Activated T-cell treated with anti-CD3 and anti-CD28 coated beads, Interleukin-2, amount 50 U/mL, for 72 hours (primary cell): Measurements from ENCODE around the gene SYCP3. TPM values are rescaled to one million over a fixed set of nuclear protein-coding genes. Genes with fewer than 3 reads are reported as not detected.

Experiments used
- ATAC-seq, 2 donors: fragments of 150-1000 bp; cut with Tn5 transposase; replicated peaks in 1 of 2; 2 replicates each; pipeline ENCODE4 v1.10.0; 2021; ENCODE audit warnings: moderate library complexity in 2 of 2, mild to moderate bottlenecking in 1 of 2
- DNase-seq, 2 donors: peaks; one replicate each; pipeline ENCODE4 v3.0.0; 2021 to 2022; ENCODE audit warnings: mixed read lengths in 1 of 2
- H3K27ac Mint-ChIP-seq: one replicate; pipeline ENCODE4 v1.8.0; 2022; ENCODE audit warnings: mild to moderate bottlenecking, moderate library complexity, mixed read lengths
- H3K27me3 Mint-ChIP-seq: one replicate; pipeline ENCODE4 v1.8.0; 2022; ENCODE audit warnings: low read depth, mixed read lengths
- H3K36me3 Mint-ChIP-seq, 2 donors: one replicate each; pipeline ENCODE4 v1.8.0; 2022; ENCODE audit warnings: mixed read lengths in 2 of 2, mild to moderate bottlenecking in 1 of 2; ENCODE audit not compliant: insufficient read depth in 2 of 2
- H3K4me1 Mint-ChIP-seq: one replicate; pipeline ENCODE4 v1.8.0; 2022; ENCODE audit warnings: low read depth, mixed read lengths
- H3K4me3 Mint-ChIP-seq, 2 donors: one replicate each; pipeline ENCODE4 v1.8.0; 2022; ENCODE audit warnings: mild to moderate bottlenecking in 2 of 2, mixed read lengths in 2 of 2, moderate library complexity in 2 of 2
- H3K9me3 Mint-ChIP-seq, 2 donors: one replicate each; pipeline ENCODE4 v1.8.0; 2022; ENCODE audit warnings: mixed read lengths in 2 of 2
- total RNA-seq, 2 donors: library from RNA; stranded (reverse); gene quantifications; one replicate each; pipeline ENCODE4 v1.2.3, GENCODE V29; 2022

SYCP3 gene
- total RNA-seq, 2 donors from 2014 or later: 0.30 to 0.91 TPM

DNA sequence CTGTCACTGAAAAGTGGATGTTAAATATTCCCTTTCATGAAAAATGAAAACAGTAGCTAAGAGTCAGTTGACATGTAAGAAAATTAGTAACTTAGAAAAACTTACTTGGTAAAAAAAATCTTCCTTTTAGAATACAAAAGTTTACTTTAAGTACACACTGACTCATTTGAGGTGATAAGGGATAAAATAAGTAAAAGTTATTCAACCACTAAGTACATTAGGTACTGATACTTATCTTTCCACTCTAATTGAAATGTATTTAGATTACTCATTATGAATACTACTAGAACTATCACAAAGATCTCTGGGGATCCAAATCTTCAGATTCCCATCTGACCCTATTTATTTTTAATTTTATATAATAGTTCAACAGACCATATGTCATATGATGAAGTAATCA, 12.2 kb downstream of the SYCP3 start:
- no peak for ATAC-seq
- Mint-ChIP-seq H3K4me3 (no peak overlapping the region), H3K36me3 (peaks cover 0 to 1% of the 10 kb centered on the region in 2 donors), H3K27me3 (no peaks in the 10 kb centered on the region), H3K9me3 (no peaks in the 10 kb centered on the region), H3K4me1 (peaks cover 5% of the 10 kb centered on the region), H3K27ac (no peak overlapping the region)
- no peak for DNase-seq

DNA sequence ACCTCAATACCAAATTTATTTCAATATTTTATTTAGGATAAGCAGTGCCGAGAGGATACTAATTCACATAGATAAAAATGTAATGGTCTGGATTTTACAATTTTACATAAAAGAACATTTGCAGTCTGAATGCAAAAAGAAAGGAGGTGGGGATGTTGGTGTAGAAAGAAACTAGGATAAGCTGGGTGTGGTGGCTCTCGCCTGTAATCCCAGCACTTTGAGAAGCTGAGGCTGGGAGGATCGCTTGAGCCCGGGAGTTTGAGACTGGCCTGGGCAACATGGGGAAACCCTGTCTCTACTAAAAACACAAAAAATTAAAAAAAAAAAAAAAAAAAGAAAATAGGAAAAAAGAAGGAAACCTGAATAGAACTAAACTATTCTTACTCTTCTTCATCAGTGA, 16.9 kb downstream of the SYCP3 start:
- Mint-ChIP-seq H3K4me3 (no peak overlapping the region), H3K27me3 (no peaks in the 10 kb centered on the region), H3K27ac (no peak overlapping the region), H3K36me3 (peaks cover 0 to 2% of the 10 kb centered on the region in 2 donors), H3K9me3 (no peaks in the 10 kb centered on the region), H3K4me1 (peaks cover 5% of the 10 kb centered on the region)
- DNase-seq (no peak), ATAC-seq (no peak)

DNA sequence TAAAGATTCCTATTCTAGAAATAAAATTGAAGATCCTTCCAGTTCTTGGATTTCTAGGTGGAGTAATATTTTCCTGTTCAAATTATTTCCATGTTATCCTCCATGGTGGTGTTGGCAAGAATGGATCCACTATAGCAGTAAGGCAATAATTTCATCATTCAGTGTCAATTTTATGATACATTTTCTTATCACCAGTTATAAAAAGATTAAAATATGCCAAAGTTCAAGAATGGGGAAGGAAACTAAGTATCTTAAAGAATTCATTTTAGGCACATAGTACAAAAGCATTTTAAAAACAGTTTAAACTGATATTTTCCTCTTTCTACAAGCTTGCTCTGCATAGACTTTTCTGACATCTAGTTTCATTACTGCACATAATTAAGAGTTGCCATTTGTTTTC, 19.1 kb downstream of the SYCP3 start:
- no peak for DNase-seq
- H3K4me1 Mint-ChIP-seq: no peaks in the 10 kb centered on the region
- H3K4me3 Mint-ChIP-seq: no peak overlapping the region
- H3K9me3 Mint-ChIP-seq: no peaks in the 10 kb centered on the region
- no peak for ATAC-seq
- peaks cover 0 to 2% of the 10 kb centered on the region in 2 donors for H3K36me3 Mint-ChIP-seq
- H3K27me3 Mint-ChIP-seq: no peaks in the 10 kb centered on the region
- no peak overlapping the region for H3K27ac Mint-ChIP-seq

DNA sequence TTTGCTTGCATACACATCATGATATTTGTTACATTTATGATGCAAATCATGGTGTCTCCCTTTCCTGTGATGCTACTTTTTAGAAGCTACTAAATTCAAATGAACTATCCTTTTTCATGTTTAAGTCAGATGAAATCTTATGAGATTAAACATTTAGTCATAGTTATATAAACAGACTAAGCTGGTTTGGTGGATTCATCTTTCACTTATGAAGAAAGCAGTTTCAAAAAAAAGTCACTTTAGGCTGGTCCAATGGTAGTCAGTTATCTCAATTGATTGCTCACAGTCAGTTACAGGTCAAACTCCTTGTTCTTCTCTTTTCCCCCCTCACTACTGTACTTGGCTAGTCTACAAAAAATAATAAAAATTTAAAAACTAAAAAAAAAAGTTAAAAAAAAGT, 19.7 kb downstream of the SYCP3 start:
- Mint-ChIP-seq H3K9me3 (no peaks in the 10 kb centered on the region), H3K27me3 (no peaks in the 10 kb centered on the region), H3K4me1 (no peaks in the 10 kb centered on the region), H3K27ac (no peak overlapping the region), H3K4me3 (no peak overlapping the region), H3K36me3 (peaks cover 0 to 2% of the 10 kb centered on the region in 2 donors)
- DNase-seq (no peak), ATAC-seq (no peak)

DNA sequence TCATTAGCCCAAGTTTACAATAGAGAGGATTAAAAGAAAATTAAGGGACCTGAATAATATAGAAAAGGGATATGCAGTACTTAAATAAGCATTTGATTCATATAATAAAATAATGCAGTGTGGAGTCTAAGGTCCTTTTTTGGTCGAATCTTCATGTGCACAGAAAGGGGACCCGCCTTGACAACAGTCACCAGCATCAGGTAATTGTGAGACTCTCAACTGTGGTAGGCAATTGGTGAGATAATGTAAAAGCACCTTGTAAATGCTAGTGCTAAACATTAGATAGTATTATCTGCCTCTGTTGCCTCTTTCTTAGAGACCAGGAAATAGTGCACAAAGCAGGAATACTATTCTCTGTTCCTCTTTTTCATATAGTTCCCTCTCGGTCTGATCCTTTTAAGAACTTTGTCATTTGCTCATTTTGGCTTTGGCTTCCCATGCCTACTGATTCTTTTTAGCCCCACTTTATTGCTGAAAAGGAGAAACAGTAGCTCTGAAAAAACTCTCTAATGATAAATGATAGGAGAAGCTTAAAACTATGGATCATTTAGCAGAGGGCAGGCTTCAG, 24.3 kb downstream of the SYCP3 start:
- Mint-ChIP-seq H3K4me3 (no peak overlapping the region), H3K9me3 (no peaks in the 10 kb centered on the region), H3K4me1 (peaks cover 5% of the 10 kb centered on the region), H3K27ac (no peak overlapping the region), H3K27me3 (no peaks in the 10 kb centered on the region), H3K36me3 (peaks cover 0 to 2% of the 10 kb centered on the region in 2 donors)
- DNase-seq: no peak
- ATAC-seq: no peak

DNA sequence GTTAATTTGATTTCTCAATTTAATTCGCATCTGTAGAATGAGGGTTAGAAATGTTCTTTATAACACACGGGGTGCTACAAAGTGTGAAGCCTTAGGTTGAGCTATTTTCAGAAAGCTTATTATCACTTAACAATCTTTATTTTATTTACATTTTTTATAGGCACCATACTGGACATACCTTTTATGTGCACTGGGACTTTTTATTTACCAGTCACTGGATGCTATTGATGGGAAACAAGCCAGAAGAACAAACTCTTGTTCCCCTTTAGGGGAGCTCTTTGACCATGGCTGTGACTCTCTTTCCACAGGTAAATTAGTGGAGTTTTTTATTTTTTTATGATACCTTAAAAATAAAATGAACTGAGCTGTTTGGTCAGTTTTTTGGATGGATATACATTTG, 25.3 kb downstream of the SYCP3 start:
- DNase-seq (no peak), ATAC-seq (no peak)
- no peak overlapping the region for H3K4me3 Mint-ChIP-seq
- no peak overlapping the region for H3K27ac Mint-ChIP-seq
- peaks cover 14% of the 10 kb centered on the region for H3K4me1 Mint-ChIP-seq
- no peaks in the 10 kb centered on the region for H3K27me3 Mint-ChIP-seq
- peaks cover 0 to 2% of the 10 kb centered on the region in 2 donors for H3K36me3 Mint-ChIP-seq
- no peaks in the 10 kb centered on the region for H3K9me3 Mint-ChIP-seq

DNA sequence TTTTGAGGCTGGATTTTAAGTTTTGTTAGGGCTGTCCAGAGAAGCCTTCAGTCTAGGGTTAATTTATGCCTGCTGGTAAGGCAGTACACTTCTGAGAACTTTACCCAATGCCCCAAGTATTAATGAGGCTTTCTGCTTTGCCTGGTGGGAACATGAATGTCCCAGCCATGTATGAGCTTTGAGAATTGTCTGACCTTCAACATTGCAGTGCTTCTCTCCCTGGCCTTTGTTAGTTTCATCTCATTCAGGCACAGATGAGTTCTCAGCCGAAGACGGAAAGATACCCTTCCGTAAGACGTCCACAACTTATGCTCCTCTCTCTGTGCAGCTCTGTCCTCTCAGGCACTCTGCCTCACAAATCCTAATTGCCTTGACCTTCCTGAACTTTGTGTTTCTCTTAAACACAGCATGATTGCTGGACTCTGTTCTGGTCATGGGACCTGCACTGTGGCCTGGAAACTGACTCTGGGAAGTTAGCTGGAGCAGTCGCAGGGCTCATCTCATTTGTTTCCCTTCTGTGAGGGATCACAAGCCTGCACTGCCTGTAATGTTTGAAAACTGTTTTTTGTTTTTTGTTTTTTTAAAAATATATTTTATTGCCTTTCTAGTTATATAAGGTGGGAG, 26.1 kb downstream of the SYCP3 start:
- Mint-ChIP-seq H3K4me3 (no peak overlapping the region), H3K27ac (no peak overlapping the region), H3K36me3 (peaks cover 0 to 2% of the 10 kb centered on the region in 2 donors), H3K9me3 (no peaks in the 10 kb centered on the region), H3K27me3 (no peaks in the 10 kb centered on the region), H3K4me1 (peaks cover 14% of the 10 kb centered on the region)
- DNase-seq (no peak), ATAC-seq (no peak)

DNA sequence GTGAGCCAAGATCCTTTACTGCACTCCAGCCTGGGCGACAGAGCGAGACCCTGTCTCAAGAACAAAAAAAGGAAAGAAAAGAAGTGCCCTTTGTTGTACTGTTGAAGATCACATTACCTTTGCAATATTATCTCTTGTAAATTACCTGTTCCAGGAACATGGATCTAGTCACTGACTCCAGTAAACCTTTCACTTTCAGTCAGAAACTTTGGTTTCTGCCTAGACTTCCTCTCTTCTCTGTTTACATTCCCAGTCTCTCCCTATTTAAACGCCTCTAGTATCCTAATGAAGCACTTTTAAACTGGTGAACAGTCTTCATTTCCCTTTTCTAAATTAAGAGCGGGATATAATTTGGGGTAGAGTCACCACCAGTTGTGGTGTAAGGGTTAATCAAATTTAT, 29.0 kb downstream of the SYCP3 start:
- no peak for ATAC-seq
- DNase-seq: no peak
- Mint-ChIP-seq H3K27ac (no peak overlapping the region), H3K27me3 (no peaks in the 10 kb centered on the region), H3K4me3 (no peak overlapping the region), H3K36me3 (no peaks in the 10 kb centered on the region), H3K4me1 (peaks cover 14% of the 10 kb centered on the region), H3K9me3 (no peaks in the 10 kb centered on the region)

DNA sequence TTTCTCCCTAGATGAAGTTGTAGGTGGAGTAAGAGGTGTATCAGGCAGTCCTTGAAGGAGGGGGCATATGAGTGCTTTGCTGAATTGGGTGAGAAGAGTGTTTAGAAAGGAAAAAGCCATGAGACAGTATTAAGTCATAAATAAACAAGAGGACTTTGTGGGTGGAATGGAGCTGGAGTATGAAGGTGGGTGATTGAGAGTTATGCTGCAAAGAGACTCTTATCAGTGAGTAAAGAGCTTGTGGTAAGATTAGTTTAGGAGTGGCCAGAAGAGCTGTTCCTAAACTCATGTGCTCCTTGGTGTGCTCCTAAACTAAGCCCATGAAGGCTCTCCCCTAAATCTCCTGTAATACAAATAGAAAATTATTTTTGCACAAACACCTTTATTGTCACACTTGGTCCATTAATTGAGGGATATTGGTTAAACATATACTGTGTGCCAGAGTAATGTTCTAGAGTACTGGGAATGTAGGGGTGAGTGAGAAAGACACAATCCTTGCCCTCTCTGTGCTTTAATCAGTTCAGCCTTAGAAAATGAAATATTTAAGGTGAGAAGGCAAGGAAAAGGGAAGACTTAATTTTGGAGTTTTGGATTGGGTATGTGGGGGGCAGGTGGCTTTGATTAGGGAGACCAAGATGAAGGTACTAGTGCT, 32.0 kb downstream of the SYCP3 start:
- Mint-ChIP-seq H3K4me3 (no peak overlapping the region), H3K27me3 (no peaks in the 10 kb centered on the region), H3K27ac (no peak overlapping the region), H3K4me1 (peaks cover 15% of the 10 kb centered on the region), H3K36me3 (no peaks in the 10 kb centered on the region), H3K9me3 (no peaks in the 10 kb centered on the region)
- no peak for ATAC-seq
- DNase-seq: no peak

DNA sequence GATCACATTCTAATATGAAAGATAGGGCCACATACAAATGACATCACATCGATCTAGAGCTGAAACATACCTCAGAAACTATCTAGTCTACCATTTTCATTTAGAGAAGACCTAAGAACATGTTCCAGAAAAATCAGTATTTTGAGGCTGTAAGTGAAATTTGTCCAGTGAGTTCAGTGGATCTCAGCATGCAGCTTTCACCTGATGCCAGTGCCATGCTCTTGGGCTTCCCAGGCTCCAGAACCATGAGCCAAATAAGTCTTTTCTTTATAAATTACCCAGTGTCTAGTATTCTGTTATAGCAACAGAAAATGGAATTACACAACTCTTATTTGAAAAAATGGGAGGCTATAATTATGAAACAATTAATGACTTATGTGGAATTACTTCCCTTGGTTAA, 32.9 kb downstream of the SYCP3 start:
- H3K4me3 Mint-ChIP-seq: no peak overlapping the region
- DNase-seq: no peak
- no peaks in the 10 kb centered on the region for H3K27me3 Mint-ChIP-seq
- peaks cover 23% of the 10 kb centered on the region for H3K4me1 Mint-ChIP-seq
- H3K27ac Mint-ChIP-seq: no peak overlapping the region
- no peaks in the 10 kb centered on the region for H3K36me3 Mint-ChIP-seq
- no peaks in the 10 kb centered on the region for H3K9me3 Mint-ChIP-seq
- no peak for ATAC-seq

DNA sequence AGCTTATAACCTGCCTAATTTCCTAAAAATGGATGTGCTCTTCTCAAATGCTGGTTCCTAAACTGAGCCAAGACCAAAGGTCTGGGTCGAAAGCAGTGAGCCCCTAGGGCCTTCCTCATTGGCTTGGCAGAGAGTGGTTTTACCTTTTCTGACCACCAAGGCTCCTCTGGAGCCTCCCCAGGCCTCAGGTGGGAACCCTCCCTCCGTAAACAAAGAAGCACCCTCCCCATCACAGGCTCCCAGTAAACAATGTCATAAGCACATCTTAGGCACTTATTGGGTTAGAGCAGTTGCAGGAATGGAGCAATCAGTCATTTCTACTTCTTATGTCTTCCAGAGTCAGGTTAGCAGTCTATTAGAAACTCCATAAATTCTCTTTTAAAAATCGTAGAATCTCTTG, 35.8 kb downstream of the SYCP3 start:
- no peaks in the 10 kb centered on the region for H3K9me3 Mint-ChIP-seq
- peaks cover 0 to under 1% of the 10 kb centered on the region in 2 donors for H3K36me3 Mint-ChIP-seq
- DNase-seq: no peak
- no peak overlapping the region for H3K4me3 Mint-ChIP-seq
- ATAC-seq: no peak
- no peak overlapping the region for H3K27ac Mint-ChIP-seq
- H3K4me1 Mint-ChIP-seq: peaks cover 38% of the 10 kb centered on the region
- H3K27me3 Mint-ChIP-seq: no peaks in the 10 kb centered on the region

DNA sequence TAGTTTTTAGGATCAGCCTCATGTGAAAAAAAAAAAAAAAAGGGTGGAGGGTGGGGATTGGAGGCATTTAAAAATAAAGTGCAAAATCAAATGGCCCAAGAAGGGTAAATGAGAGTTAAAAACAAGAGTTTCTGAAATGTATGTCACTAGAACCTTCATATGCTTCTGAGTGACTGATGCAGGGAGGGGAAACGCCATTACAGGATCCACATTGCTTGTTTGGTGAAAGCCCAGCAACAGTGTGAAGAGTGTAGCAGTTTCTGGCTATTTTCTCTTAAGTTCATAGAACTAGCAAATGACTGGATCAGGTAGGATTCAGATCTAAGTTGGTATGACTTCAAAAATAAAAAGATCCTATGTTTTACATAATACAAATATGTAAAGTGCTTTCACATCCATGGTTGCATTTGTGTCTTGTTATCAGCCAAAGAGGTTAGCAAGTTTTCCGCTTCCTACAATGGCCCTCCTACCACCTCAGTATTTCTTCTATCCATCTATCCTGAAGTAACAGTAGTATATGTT, 38.9 kb downstream of the SYCP3 start:
- H3K9me3 Mint-ChIP-seq: no peaks in the 10 kb centered on the region
- peak overlapping the region; percentile 70 for H3K27ac Mint-ChIP-seq
- no peak for DNase-seq
- H3K36me3 Mint-ChIP-seq: peaks cover 2 to 4% of the 10 kb centered on the region in 2 donors
- no peak for ATAC-seq
- H3K4me1 Mint-ChIP-seq: peaks cover 56% of the 10 kb centered on the region
- H3K27me3 Mint-ChIP-seq: no peaks in the 10 kb centered on the region
- H3K4me3 Mint-ChIP-seq: peak overlapping the region; percentile 41 to 90

DNA sequence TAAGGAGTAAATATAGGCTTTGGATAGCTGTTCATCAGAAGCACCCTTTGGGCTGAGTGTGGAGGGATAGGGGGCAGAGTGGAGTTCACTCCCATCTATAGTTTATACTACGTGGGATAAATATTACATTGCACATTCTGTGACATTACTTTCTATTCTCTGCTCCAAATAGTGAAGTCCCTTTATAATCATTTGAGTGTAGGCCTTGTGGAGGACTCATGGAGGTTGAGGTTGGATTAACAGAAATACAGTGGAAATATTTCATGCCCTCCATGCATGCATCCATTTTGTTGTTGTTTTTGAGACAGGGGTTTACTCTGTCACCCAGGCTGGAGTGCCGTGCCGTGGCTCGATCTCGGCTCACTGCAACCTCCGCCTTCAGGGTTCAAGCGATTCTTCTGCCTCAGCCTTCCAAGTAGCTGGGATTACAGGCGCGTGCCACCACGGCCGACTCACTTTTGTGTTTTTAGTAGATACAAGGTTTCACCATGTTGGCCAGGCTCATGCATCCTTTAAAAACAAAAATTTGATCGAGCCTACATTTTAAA, 40.4 kb downstream of the SYCP3 start:
- Mint-ChIP-seq H3K36me3 (peaks cover 2 to 4% of the 10 kb centered on the region in 2 donors), H3K27me3 (no peaks in the 10 kb centered on the region), H3K27ac (peak overlapping the region; percentile 84), H3K4me1 (peaks cover 60% of the 10 kb centered on the region), H3K4me3 (peak overlapping the region; percentile 90 to 93), H3K9me3 (no peaks in the 10 kb centered on the region)
- DNase-seq (peak; percentile 12 to 51), ATAC-seq (no peak)
